ENCODE measurements around the gene HES3.

The HES3 gene

DNA sequence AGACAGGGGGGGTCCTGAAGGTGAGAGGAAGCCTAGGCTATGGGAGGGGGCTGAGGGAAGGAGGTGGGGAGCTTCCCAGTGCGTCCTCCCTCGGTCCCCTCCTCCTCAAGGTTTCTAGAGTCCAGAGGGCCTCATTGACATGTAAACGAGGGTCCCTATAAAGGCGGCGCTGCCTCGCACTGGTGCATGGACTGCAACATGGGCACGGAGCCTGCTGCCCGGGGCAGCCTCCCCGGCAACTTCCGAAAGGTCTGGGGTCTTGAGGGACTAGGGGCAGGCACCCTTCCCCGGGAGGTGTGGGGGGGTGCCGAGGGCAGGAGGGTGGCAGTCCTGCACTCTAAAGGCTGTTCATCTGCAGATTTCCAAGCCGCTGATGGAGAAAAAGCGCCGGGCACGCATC is at the start of gene HES3:
Gene HES3 (plus strand): TSS at position 187 of the 400 bp plus-strand sequence. CDS start 187 bp downstream, at position 374.
- H3K36me3 ChIP-seq (ENCODE audit: control insufficient read depth, insufficient read depth, low read length), result no peaks in the 10 kb centered on the region
- no CpG with 5 or more reads among the region's 16 CpGs for WGBS (ENCODE audit: insufficient coverage, insufficient read length)
- peaks cover 19% of the 10 kb centered on the region for H3K4me1 ChIP-seq (ENCODE audit: control insufficient read depth, insufficient read depth, low read length)
- H3K9me3 ChIP-seq (ENCODE audit: control insufficient read depth, insufficient read depth, low read length), result no peaks in the 10 kb centered on the region
- peak within 1 kb of the TSS; percentile 73 for H3K4me3 ChIP-seq (ENCODE audit: low read length)
- peaks cover 5% of the 10 kb centered on the region; the same call in 1 of the 2 replicates for H3K27me3 ChIP-seq (ENCODE audit: control insufficient read depth, insufficient read depth, low read length)
- DNase-seq (ENCODE audit: low read depth, low spot score), result no peak
- H3K27ac ChIP-seq (ENCODE audit: low read length), result no peak within 1 kb of the TSS

DNA sequence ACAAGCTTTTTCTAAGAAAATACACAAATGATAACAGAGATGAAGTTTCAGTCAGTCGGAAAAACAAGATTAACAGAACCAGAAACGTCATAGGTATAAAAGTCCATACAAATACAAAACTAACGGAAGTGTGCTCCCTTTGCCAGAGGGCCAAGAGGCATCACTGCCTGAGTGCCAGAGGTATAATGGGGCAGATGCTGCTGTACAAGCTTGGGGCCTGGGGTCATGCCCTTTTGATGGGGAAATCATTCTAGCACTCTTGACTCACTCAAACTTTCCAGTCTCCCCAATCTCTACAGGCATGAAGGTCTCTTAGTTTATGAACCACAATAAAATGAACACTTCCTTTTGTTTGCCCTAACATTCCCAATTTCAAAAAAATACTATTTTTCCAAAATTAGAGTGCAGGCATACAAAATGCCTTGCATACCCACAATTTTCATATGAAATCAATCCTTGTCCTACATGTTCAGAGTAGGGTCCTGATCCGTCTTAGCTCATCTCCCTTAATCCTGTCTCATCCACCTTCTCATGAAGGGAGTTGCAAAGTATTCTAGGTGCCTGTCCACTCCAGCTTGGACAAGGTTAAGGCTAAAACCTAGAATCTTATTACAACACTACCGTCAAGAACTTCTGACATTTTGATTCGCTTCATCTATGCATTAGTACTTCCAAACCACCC is 46.1 kb upstream of the HES3 start:
- Histone ChIP-seq H3K27me3 (ENCODE audit: control insufficient read depth, insufficient read depth, low read length) (no peaks in the 10 kb centered on the region), H3K9me3 (ENCODE audit: control insufficient read depth, insufficient read depth, low read length) (no peaks in the 10 kb centered on the region), H3K4me3 (ENCODE audit: low read length) (peak overlapping the region; percentile 71; the same call in 1 of the 2 replicates), H3K4me1 (ENCODE audit: control insufficient read depth, insufficient read depth, low read length) (peaks cover 4% of the 10 kb centered on the region; the same call in 1 of the 2 replicates), H3K36me3 (ENCODE audit: control insufficient read depth, insufficient read depth, low read length) (peaks cover 19% of the 10 kb centered on the region; the same call in 1 of the 2 replicates), H3K27ac (ENCODE audit: low read length) (no peak overlapping the region)
- no peak for DNase-seq (ENCODE audit: low read depth, low spot score)
- WGBS (ENCODE audit: insufficient coverage, insufficient read length), result no CpG with 5 or more reads among the region's 6 CpGs

DNA sequence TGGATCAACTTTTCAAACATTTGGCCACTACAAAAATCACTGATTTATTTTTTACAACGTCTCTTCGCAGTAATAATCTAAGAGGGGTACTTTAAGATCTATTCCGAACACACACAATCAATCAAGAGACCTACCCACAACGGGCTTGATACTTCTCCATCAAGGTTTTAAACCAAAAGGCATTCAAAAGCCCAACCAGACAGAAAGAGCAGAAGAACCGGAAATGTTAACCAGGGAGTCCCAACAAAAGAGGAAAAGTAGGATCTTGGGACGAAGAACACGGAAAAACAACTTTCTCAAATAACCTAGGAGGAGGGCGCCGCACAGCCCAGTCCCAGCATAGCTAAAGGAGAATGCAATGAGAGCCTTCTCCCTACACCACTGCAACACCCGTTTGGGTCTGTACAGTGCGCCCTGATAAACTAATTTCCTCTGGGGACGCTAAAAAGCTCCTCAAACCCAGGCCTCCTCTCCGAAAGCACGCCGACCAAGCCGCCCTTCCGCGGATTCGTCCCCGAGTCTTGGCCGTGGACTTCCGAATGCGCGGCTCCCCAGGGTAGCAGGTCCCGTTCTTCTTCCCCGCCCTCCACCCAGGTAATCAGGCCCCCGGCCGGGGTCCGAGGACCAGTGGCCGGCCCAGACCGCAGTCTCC is 45.2 kb upstream of the HES3 start:
- no CpG with 5 or more reads among the region's 31 CpGs for whole genome bisulfite sequencing (ENCODE audit: insufficient coverage, insufficient read length)
- Histone ChIP-seq H3K4me3 (ENCODE audit: low read length) (peak overlapping the region; percentile 71), H3K36me3 (ENCODE audit: control insufficient read depth, insufficient read depth, low read length) (peaks cover 13% of the 10 kb centered on the region; the same call in 1 of the 2 replicates), H3K27ac (ENCODE audit: low read length) (no peak overlapping the region), H3K4me1 (ENCODE audit: control insufficient read depth, insufficient read depth, low read length) (peaks cover 4% of the 10 kb centered on the region; the same call in 1 of the 2 replicates), H3K27me3 (ENCODE audit: control insufficient read depth, insufficient read depth, low read length) (no peaks in the 10 kb centered on the region), H3K9me3 (ENCODE audit: control insufficient read depth, insufficient read depth, low read length) (no peaks in the 10 kb centered on the region)
- no peak for DNase-seq (ENCODE audit: low read depth, low spot score)

- no peaks in the 10 kb centered on the region for H3K9me3 ChIP-seq (ENCODE audit: control insufficient read depth, insufficient read depth, low read length)
- peak within 1 kb of the TSS; percentile 71 for H3K4me3 ChIP-seq (ENCODE audit: low read length)
- no peaks in the 10 kb centered on the region for H3K27me3 ChIP-seq (ENCODE audit: control insufficient read depth, insufficient read depth, low read length)
- peak; percentile 99 for DNase-seq (ENCODE audit: low read depth, low spot score)
- WGBS (ENCODE audit: insufficient coverage, insufficient read length), result no CpG with 5 or more reads among the region's 53 CpGs
- peaks cover 4% of the 10 kb centered on the region; the same call in 1 of the 2 replicates for H3K4me1 ChIP-seq (ENCODE audit: control insufficient read depth, insufficient read depth, low read length)
- H3K27ac ChIP-seq (ENCODE audit: low read length), result no peak within 1 kb of the TSS
- H3K36me3 ChIP-seq (ENCODE audit: control insufficient read depth, insufficient read depth, low read length), result peaks cover 9% of the 10 kb centered on the region; the same call in 1 of the 2 replicates
Measured at GRCh38 chr1:6199298-6200187, 44.4 kb upstream of the HES3 start, which contains the start of gene RPL22. TSS of gene RPL22 (minus strand) at chr1:6199595. CDS start at chr1:6199573, 22 bp downstream.

GRCh38 chr1:6200188-6200809 is 43.7 kb upstream of the HES3 start:
- no peak for DNase-seq (ENCODE audit: low read depth, low spot score)
- H3K27ac ChIP-seq (ENCODE audit: low read length), result no peak overlapping the region
- H3K36me3 ChIP-seq (ENCODE audit: control insufficient read depth, insufficient read depth, low read length), result peaks cover 7% of the 10 kb centered on the region; the same call in 1 of the 2 replicates
- H3K4me3 ChIP-seq (ENCODE audit: low read length), result peak overlapping the region; percentile 26; the same call in 1 of the 2 replicates
- WGBS (ENCODE audit: insufficient coverage, insufficient read length), result no CpG with 5 or more reads among the region's 10 CpGs
- H3K4me1 ChIP-seq (ENCODE audit: control insufficient read depth, insufficient read depth, low read length), result peaks cover 4% of the 10 kb centered on the region; the same call in 1 of the 2 replicates
- no peaks in the 10 kb centered on the region for H3K9me3 ChIP-seq (ENCODE audit: control insufficient read depth, insufficient read depth, low read length)
- H3K27me3 ChIP-seq (ENCODE audit: control insufficient read depth, insufficient read depth, low read length), result no peaks in the 10 kb centered on the region

DNA sequence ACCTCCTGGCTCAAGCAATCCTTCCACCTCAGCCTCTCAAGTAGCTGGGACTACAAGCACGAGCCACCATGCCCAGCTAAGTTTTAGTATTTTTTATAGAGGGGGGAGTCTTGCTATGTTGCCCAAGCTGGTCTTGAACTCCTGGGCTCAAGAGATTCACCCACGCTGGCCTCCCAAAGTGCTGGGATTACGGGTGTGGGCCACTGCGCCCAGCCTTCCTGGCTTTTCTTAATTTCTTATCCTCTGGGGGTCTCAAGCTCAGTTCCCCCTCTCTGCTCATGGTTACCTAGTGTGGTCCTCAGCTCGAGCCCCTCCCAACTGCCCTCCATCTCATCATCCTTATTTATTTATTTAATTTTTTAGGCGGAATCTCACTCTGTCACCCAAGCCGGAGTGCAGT is 41.7 kb upstream of the HES3 start:
- H3K27me3 ChIP-seq (ENCODE audit: control insufficient read depth, insufficient read depth, low read length), result peaks cover 3% of the 10 kb centered on the region; the same call in 1 of the 2 replicates
- WGBS (ENCODE audit: insufficient coverage, insufficient read length), result no CpG with 5 or more reads among the region's 7 CpGs
- no peaks in the 10 kb centered on the region for H3K9me3 ChIP-seq (ENCODE audit: control insufficient read depth, insufficient read depth, low read length)
- H3K4me1 ChIP-seq (ENCODE audit: control insufficient read depth, insufficient read depth, low read length), result peaks cover 4% of the 10 kb centered on the region
- H3K36me3 ChIP-seq (ENCODE audit: control insufficient read depth, insufficient read depth, low read length), result peaks cover 1% of the 10 kb centered on the region; the same call in 1 of the 2 replicates
- no peak overlapping the region for H3K27ac ChIP-seq (ENCODE audit: low read length)
- DNase-seq (ENCODE audit: low read depth, low spot score), result no peak
- no peak overlapping the region for H3K4me3 ChIP-seq (ENCODE audit: low read length)

GRCh38 chr1:6205849-6206519 is 38.0 kb upstream of the HES3 start, which contains the start of gene RNF207:
TSS of gene RNF207 (plus strand) at chr1:6206119. CDS start at chr1:6206536, 417 bp downstream.
- Histone ChIP-seq H3K9me3 (ENCODE audit: control insufficient read depth, insufficient read depth, low read length) (no peaks in the 10 kb centered on the region), H3K4me3 (ENCODE audit: low read length) (peak within 1 kb of the TSS; percentile 34; the same call in 1 of the 2 replicates), H3K4me1 (ENCODE audit: control insufficient read depth, insufficient read depth, low read length) (peaks cover 12% of the 10 kb centered on the region), H3K27me3 (ENCODE audit: control insufficient read depth, insufficient read depth, low read length) (peaks cover 7% of the 10 kb centered on the region; the same call in 1 of the 2 replicates), H3K36me3 (ENCODE audit: control insufficient read depth, insufficient read depth, low read length) (no peaks in the 10 kb centered on the region), H3K27ac (ENCODE audit: low read length) (no peak within 1 kb of the TSS)
- DNase-seq (ENCODE audit: low read depth, low spot score), result no peak
- WGBS (ENCODE audit: insufficient coverage, insufficient read length), result no CpG with 5 or more reads among the region's 66 CpGs

DNA sequence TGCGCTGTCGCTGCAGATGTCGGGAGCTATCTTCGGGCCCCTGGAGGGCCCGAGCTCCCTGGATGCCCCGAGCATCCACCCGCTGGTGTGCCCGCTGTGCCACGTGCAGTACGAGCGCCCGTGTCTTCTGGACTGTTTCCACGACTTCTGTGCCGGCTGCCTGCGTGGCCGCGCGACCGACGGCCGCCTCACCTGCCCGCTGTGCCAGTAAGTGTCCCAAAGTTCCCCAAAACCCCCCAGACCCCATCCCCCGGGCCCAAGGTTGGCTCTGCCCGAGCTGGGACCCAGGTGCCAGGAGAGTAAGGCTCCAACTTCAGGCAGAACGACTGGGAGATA is 37.5 kb upstream of the HES3 start:
- Histone ChIP-seq H3K27ac (ENCODE audit: low read length) (no peak overlapping the region), H3K9me3 (ENCODE audit: control insufficient read depth, insufficient read depth, low read length) (no peaks in the 10 kb centered on the region), H3K4me1 (ENCODE audit: control insufficient read depth, insufficient read depth, low read length) (peaks cover 12% of the 10 kb centered on the region), H3K36me3 (ENCODE audit: control insufficient read depth, insufficient read depth, low read length) (no peaks in the 10 kb centered on the region), H3K4me3 (ENCODE audit: low read length) (peak overlapping the region; percentile 34; the same call in 1 of the 2 replicates), H3K27me3 (ENCODE audit: control insufficient read depth, insufficient read depth, low read length) (peaks cover 7% of the 10 kb centered on the region; the same call in 1 of the 2 replicates)
- WGBS (ENCODE audit: insufficient coverage, insufficient read length), result no CpG with 5 or more reads among the region's 25 CpGs
- no peak for DNase-seq (ENCODE audit: low read depth, low spot score)

GRCh38 chr1:6207075-6207885 is 36.7 kb upstream of the HES3 start:
- no peak overlapping the region for H3K27ac ChIP-seq (ENCODE audit: low read length)
- H3K36me3 ChIP-seq (ENCODE audit: control insufficient read depth, insufficient read depth, low read length), result no peaks in the 10 kb centered on the region
- peaks cover 7% of the 10 kb centered on the region; the same call in 1 of the 2 replicates for H3K27me3 ChIP-seq (ENCODE audit: control insufficient read depth, insufficient read depth, low read length)
- H3K9me3 ChIP-seq (ENCODE audit: control insufficient read depth, insufficient read depth, low read length), result no peaks in the 10 kb centered on the region
- peaks cover 12% of the 10 kb centered on the region for H3K4me1 ChIP-seq (ENCODE audit: control insufficient read depth, insufficient read depth, low read length)
- no peak for DNase-seq (ENCODE audit: low read depth, low spot score)
- no CpG with 5 or more reads among the region's 19 CpGs for WGBS (ENCODE audit: insufficient coverage, insufficient read length)
- H3K4me3 ChIP-seq (ENCODE audit: low read length), result no peak overlapping the region

Data from iPS DF 6.9 (cell line).